OCI-LY7 (cell line): ENCODE measurements around the gene UFD1. TPM values are rescaled to one million over a fixed set of nuclear protein-coding genes. Genes with fewer than 3 reads are reported as not detected.

Experiments used
- BruUV-seq: library from RNA; stranded (reverse); fragments of 400-500 nt; replicated peaks from 2 replicates; lab custom pipeline; 2021; lab: Mats Ljungman, UMichigan
- CTCF ChIA-PET: fragments of 300-600 bp; sonication (Branson Sonifier 250); formaldehyde crosslinking; loops from one replicate; lab custom pipeline; 2022; ENCODE audit warnings: antibody characterized with exemption; ENCODE audit not compliant: unreplicated experiment; lab: Charles Lee
- POLR2A ChIA-PET: fragments of 300-600 bp; sonication (Branson Sonifier 250); formaldehyde crosslinking; loops from one replicate; lab custom pipeline; 2022; ENCODE audit warnings: antibody characterized with exemption; lab: Charles Lee
- DNase-seq: peaks from one replicate; pipeline ENCODE4 v3.0.0-alpha.2; 2015; ENCODE audit warnings: low spot score
- H2AFZ ChIP-seq: fragments of 200-600 bp; sonication (generic), shearing (Covaris generic); 2 replicates; pipeline ENCODE4 v1.6.1; 2014; ENCODE audit warnings: mild to moderate bottlenecking, antibody characterized with exemption, low read length, moderate library complexity
- H3K27ac ChIP-seq: fragments of 200-600 bp; sonication (generic); 2 replicates; pipeline ENCODE4 v1.5.1; 2014; ENCODE audit warnings: mixed run types, low read depth, mild to moderate bottlenecking, moderate library complexity, low read length, inconsistent platforms; ENCODE audit not compliant: poor library complexity, severe bottlenecking
- H3K36me3 ChIP-seq: fragments of 200-600 bp; sonication (generic); 2 replicates; pipeline ENCODE4 v1.6.1; 2014; ENCODE audit warnings: mild to moderate bottlenecking, antibody characterized with exemption, low read length, moderate library complexity, mixed read lengths; ENCODE audit not compliant: insufficient read depth
- H3K4me1 ChIP-seq: fragments of 200-600 bp; sonication (generic); 2 replicates; pipeline ENCODE4 v1.5.1; 2014; ENCODE audit warnings: mild to moderate bottlenecking, low read length; ENCODE audit not compliant: insufficient read depth, poor library complexity, severe bottlenecking
- H3K4me2 ChIP-seq: fragments of 200-600 bp; sonication (generic); 2 replicates; pipeline ENCODE4 v1.6.1; 2014; ENCODE audit warnings: mild to moderate bottlenecking, low read length
- H3K4me3 ChIP-seq: fragments of 200-600 bp; sonication (generic); 2 replicates; pipeline ENCODE4 v1.5.1; 2014; ENCODE audit warnings: mild to moderate bottlenecking, low read depth, low read length; ENCODE audit not compliant: poor library complexity, severe bottlenecking
- H3K79me2 ChIP-seq: fragments of 200-600 bp; sonication (generic); 2 replicates; pipeline ENCODE4 v1.6.1; 2016; ENCODE audit warnings: low read depth, mild to moderate bottlenecking, low read length, moderate library complexity, mixed read lengths; ENCODE audit not compliant: insufficient read depth
- H3K9me2 ChIP-seq: fragments of 200-600 bp; sonication (generic); 2 replicates; pipeline ENCODE4 v1.6.1; 2016; ENCODE audit warnings: mild to moderate bottlenecking, low read length, mixed read lengths; ENCODE audit not compliant: insufficient read depth
- H3K9me3 ChIP-seq: fragments of 200-600 bp; sonication (generic); 2 replicates; pipeline ENCODE4 v1.6.1; 2014; ENCODE audit warnings: mild to moderate bottlenecking, mixed run types, low read length, mixed read lengths
- H4K20me1 ChIP-seq: fragments of 200-600 bp; sonication (generic); 2 replicates; pipeline ENCODE4 v1.6.1; 2014; ENCODE audit warnings: mild to moderate bottlenecking, antibody characterized with exemption, low read length, moderate library complexity, mixed read lengths; ENCODE audit not compliant: insufficient read depth
- CTCF ChIP-seq: fragments of 200-600 bp; sonication (generic); conservative IDR thresholded peaks from 2 replicates; pipeline ENCODE4 v1.5.1; 2014; ENCODE audit warnings: mild to moderate bottlenecking, antibody characterized with exemption, low read length, moderate library complexity, mixed read lengths
- EZH2phosphoT487 ChIP-seq: fragments of 200-600 bp; sonication (generic); IDR thresholded peaks from 2 replicates; pipeline ENCODE4 v1.6.1; 2018; ENCODE audit warnings: low read depth, borderline replicate concordance, mild to moderate bottlenecking, mixed run types, antibody characterized with exemption, low read length, moderate library complexity, mixed read lengths
- intact Hi-C: fragments of 100-400 bp; cut with micrococcal nuclease; formaldehyde crosslinking; loops from one replicate; pipeline ENCODE4 v1.10.0; 2022; ENCODE audit not compliant: unreplicated experiment
- total RNA-seq, 2 experiments: library from RNA; depleted of rRNA in 1 of 2; stranded (reverse); fragments of >200 nt in 1 of 2; shearing (Covaris generic) in 1 of 2; gene quantifications; 2 replicates each; pipeline ENCODE4 v1.2.3, GENCODE V29; 2014 to 2022

UFD1 gene
- total RNA-seq, 2 experiments from 2014 or later = 60.1 to 70.8 TPM

- no peak overlapping the region for H3K4me2 ChIP-seq
- peaks cover 97% of the 10 kb centered on the region for H3K36me3 ChIP-seq
- intact Hi-C loops = no loop called here
- POLR2A ChIA-PET = no interaction called here
- H3K4me3 ChIP-seq = no peak overlapping the region
- no peak overlapping the region for H2AFZ ChIP-seq
- no peaks in the 10 kb centered on the region for H3K9me3 ChIP-seq
- H4K20me1 ChIP-seq = no peaks in the 10 kb centered on the region
- DNase-seq = no peak
- BruUV-seq = no TSS peak
- H3K4me1 ChIP-seq = no peaks in the 10 kb centered on the region
- H3K27ac ChIP-seq = no peak overlapping the region
- H3K9me2 ChIP-seq = no peaks in the 10 kb centered on the region
- H3K79me2 ChIP-seq = no peaks in the 10 kb centered on the region
- CTCF ChIA-PET = no interaction called here
- TF ChIP-seq EZH2phosphoT487 (no peak), CTCF (no peak)
These were observed 22.5 kb downstream of the UFD1 start for GRCh38 chr22:19456541-19456940.

- Histone ChIP-seq H3K4me1 (no peaks in the 10 kb centered on the region), H3K36me3 (peaks cover 97% of the 10 kb centered on the region), H3K79me2 (no peaks in the 10 kb centered on the region), H2AFZ (no peak overlapping the region), H3K4me2 (no peak overlapping the region), H3K9me3 (no peaks in the 10 kb centered on the region), H4K20me1 (no peaks in the 10 kb centered on the region), H3K9me2 (no peaks in the 10 kb centered on the region), H3K4me3 (no peak overlapping the region), H3K27ac (no peak overlapping the region)
- CTCF ChIA-PET = no interaction called here
- no peak for DNase-seq
- no TSS peak for BruUV-seq
- POLR2A ChIA-PET = no interaction called here
- no peak for TF ChIP-seq EZH2phosphoT487
- no peak for TF ChIP-seq CTCF
- intact Hi-C loops = no loop called here
These were observed 23.2 kb downstream of the UFD1 start for GRCh38 chr22:19455585-19456370.

GRCh38 chr22:19455033-19455432, 24.0 kb downstream of the UFD1 start:
- Histone ChIP-seq H3K36me3 (peaks cover 97% of the 10 kb centered on the region), H3K4me2 (no peak overlapping the region), H4K20me1 (no peaks in the 10 kb centered on the region), H3K9me3 (no peaks in the 10 kb centered on the region), H3K79me2 (no peaks in the 10 kb centered on the region), H2AFZ (no peak overlapping the region), H3K4me3 (no peak overlapping the region), H3K4me1 (no peaks in the 10 kb centered on the region), H3K27ac (no peak overlapping the region), H3K9me2 (no peaks in the 10 kb centered on the region)
- no peak for DNase-seq
- POLR2A ChIA-PET = no interaction called here
- BruUV-seq = no TSS peak
- no peak for TF ChIP-seq EZH2phosphoT487
- TF ChIP-seq CTCF = no peak
- intact Hi-C loops = no loop called here
- CTCF ChIA-PET = no interaction called here
